OCI-LY1 (cell line): ENCODE measurements around the gene HCN1.

Experiments used
- CTCF ChIP-seq: fragments of 200-600 bp; sonication (generic), shearing (Covaris generic); IDR thresholded peaks from 2 replicates; pipeline ENCODE4 v1.5.1; 2017; ENCODE audit warnings: mild to moderate bottlenecking, antibody characterized with exemption, low read length, moderate library complexity, mixed read lengths
- EZH2 ChIP-seq: fragments of 200-600 bp; sonication (generic), shearing (Covaris generic); IDR thresholded peaks from 2 replicates; pipeline ENCODE4 v1.8.0; 2017; ENCODE audit warnings: borderline replicate concordance, mixed run types, mild to moderate bottlenecking, antibody characterized with exemption, low read length, moderate library complexity, mixed read lengths

GRCh38 chr5:45696206-45696836, at the start of gene HCN1:
- TF ChIP-seq CTCF (no peak), EZH2 (no peak)
